ENCODE data around the gene ZSCAN20. TPM values are rescaled to one million over a fixed set of nuclear protein-coding genes. Genes with fewer than 3 reads are reported as not detected.

ZSCAN20 gene
- total and polyA plus RNA-seq, 2 of the 4 experiments (the other 2 are of a cell fraction) = 2.1 to 11.1 TPM

DNA sequence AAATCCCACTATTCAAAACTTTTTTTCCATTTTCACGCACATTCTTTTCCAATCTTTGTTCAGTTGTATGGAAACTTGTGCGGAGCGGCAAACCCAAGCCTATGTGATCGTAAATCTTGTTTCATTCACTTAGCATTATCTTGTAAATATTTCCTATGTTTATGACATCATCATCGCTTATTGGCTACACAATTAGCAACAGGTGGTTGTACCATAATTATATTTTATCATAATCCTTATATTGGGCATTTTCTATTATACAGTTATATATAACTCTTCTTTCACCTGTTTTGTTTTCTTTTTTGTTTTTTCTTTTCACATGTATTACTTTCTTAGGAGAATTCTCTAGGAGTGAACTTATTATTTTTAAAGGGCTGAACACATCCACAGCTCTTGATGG is 65.4 kb downstream of the ZSCAN20 start:
- no peaks in the 10 kb centered on the region for H3K4me1 ChIP-seq (ENCODE audit: control insufficient read depth, insufficient read depth, low read length)
- TF ChIP-seq POLR2A (IDR thresholded peaks at IDR 0.05; ENCODE audit: low read depth, low read length) (no peak), MAZ (IDR thresholded peaks at IDR 0.05; ENCODE audit: borderline replicate concordance, low read depth, low read length) (no peak), NFE2L2 (IDR thresholded peaks at IDR 0.05; ENCODE audit: low read depth, low read length) (no peak), RFX5 (IDR thresholded peaks at IDR 0.05; ENCODE audit: low read depth, low read length) (no peak), MAFK (IDR thresholded peaks at IDR 0.05; ENCODE audit: low read depth, low read length) (no peak), BHLHE40 (IDR thresholded peaks at IDR 0.05; ENCODE audit: low read depth, low read length) (no peak), SMC3 (IDR thresholded peaks at IDR 0.05; ENCODE audit: low read depth, low read length) (no peak), MXI1 (IDR thresholded peaks at IDR 0.05; ENCODE audit: borderline replicate concordance, low read depth, low read length) (no peak), USF2 (IDR thresholded peaks at IDR 0.05; ENCODE audit: low read depth, low read length) (no peak), FOS (IDR thresholded peaks at IDR 0.05; ENCODE audit: low read depth, low read length) (no peak), CEBPB (IDR thresholded peaks at IDR 0.05; ENCODE audit: low read depth, low read length) (no peak), RAD21 (IDR thresholded peaks at IDR 0.05; ENCODE audit: low read length) (no peak), CHD1 (IDR thresholded peaks at IDR 0.05; ENCODE audit: low read depth, low read length) (no peak), RCOR1 (IDR thresholded peaks at IDR 0.05; ENCODE audit: insufficient replicate concordance, low read length) (no peak)
- TF ChIP-seq, protein P1, sequence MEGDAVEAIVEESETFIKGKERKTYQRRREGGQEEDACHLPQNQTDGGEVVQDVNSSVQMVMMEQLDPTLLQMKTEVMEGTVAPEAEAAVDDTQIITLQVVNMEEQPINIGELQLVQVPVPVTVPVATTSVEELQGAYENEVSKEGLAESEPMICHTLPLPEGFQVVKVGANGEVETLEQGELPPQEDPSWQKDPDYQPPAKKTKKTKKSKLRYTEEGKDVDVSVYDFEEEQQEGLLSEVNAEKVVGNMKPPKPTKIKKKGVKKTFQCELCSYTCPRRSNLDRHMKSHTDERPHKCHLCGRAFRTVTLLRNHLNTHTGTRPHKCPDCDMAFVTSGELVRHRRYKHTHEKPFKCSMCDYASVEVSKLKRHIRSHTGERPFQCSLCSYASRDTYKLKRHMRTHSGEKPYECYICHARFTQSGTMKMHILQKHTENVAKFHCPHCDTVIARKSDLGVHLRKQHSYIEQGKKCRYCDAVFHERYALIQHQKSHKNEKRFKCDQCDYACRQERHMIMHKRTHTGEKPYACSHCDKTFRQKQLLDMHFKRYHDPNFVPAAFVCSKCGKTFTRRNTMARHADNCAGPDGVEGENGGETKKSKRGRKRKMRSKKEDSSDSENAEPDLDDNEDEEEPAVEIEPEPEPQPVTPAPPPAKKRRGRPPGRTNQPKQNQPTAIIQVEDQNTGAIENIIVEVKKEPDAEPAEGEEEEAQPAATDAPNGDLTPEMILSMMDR (conservative IDR thresholded peaks at IDR 0.05; ENCODE audit: low read depth, low read length) = no peak
- TF ChIP-seq, protein P2, sequence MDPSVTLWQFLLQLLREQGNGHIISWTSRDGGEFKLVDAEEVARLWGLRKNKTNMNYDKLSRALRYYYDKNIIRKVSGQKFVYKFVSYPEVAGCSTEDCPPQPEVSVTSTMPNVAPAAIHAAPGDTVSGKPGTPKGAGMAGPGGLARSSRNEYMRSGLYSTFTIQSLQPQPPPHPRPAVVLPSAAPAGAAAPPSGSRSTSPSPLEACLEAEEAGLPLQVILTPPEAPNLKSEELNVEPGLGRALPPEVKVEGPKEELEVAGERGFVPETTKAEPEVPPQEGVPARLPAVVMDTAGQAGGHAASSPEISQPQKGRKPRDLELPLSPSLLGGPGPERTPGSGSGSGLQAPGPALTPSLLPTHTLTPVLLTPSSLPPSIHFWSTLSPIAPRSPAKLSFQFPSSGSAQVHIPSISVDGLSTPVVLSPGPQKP (IDR thresholded peaks at IDR 0.05; ENCODE audit: borderline replicate concordance, low read depth, low read length) = no peak
- H3K27ac ChIP-seq (ENCODE audit: insufficient read depth, low read length) = no peak overlapping the region
- no peaks in the 10 kb centered on the region for H4K20me1 ChIP-seq (ENCODE audit: insufficient read depth, low read length)
- no TSS peak for BruUV-seq (replicated peaks)
- no peak overlapping the region for H3K23ac ChIP-seq (ENCODE audit: low read depth, low read length)
- no peak overlapping the region for H3K14ac ChIP-seq (replicated peaks; ENCODE audit: low read depth, low read length)
- no peak overlapping the region for H2AK5ac ChIP-seq (ENCODE audit: low read depth, low read length)
- no peak overlapping the region for H2BK20ac ChIP-seq (ENCODE audit: low read depth, low read length)
- no peaks in the 10 kb centered on the region; the same call in 1 of the 2 replicates for H3K27me3 ChIP-seq (ENCODE audit: control insufficient read depth, insufficient read depth, low read length)
- no peak overlapping the region for H3K9ac ChIP-seq (ENCODE audit: low read depth, low read length)
- dilution Hi-C loops (cut with HindIII; ENCODE audit: low sequenced_read_pairs, unreplicated experiment) = no loop called here
- H3K4ac ChIP-seq (ENCODE audit: low read depth, low read length) = no peak overlapping the region
- POLR2A ChIA-PET (ENCODE audit: unreplicated experiment) = no interaction called here
- H3K4me2 ChIP-seq (ENCODE audit: low read depth, low read length) = no peak overlapping the region
- H2BK120ac ChIP-seq (ENCODE audit: low read depth, low read length) = no peak overlapping the region
- H2BK5ac ChIP-seq (ENCODE audit: low read depth, low read length, poor library complexity, severe bottlenecking) = no peak overlapping the region
- H3K9me1 ChIP-seq (ENCODE audit: insufficient read depth, low read length) = no peaks in the 10 kb centered on the region
- H2AFZ ChIP-seq (replicated peaks; ENCODE audit: low read length, poor library complexity) = no peak overlapping the region
- no peaks in the 10 kb centered on the region for H3K79me1 ChIP-seq (ENCODE audit: low read depth in 1 of 2, low read length in 2 of 2)
- ATAC-seq (ENCODE audit: low read depth) (no peak), DNase-seq (no peak)
- no peak overlapping the region for H3K18ac ChIP-seq (ENCODE audit: low read depth, low read length)
- H2BK15ac ChIP-seq (ENCODE audit: low read depth, low read length) = no peak overlapping the region
- H3K4me3 ChIP-seq (ENCODE audit: insufficient read depth, low read depth, low read length) = no peak overlapping the region
- H3K9me3 ChIP-seq (ENCODE audit: control insufficient read depth, insufficient read depth, low read length) = no peaks in the 10 kb centered on the region
- H4K5ac ChIP-seq (ENCODE audit: low read depth, low read length) = no peak overlapping the region
- no peaks in the 10 kb centered on the region for H3K36me3 ChIP-seq (ENCODE audit: control insufficient read depth, insufficient read depth, low read length)
- no peak overlapping the region for H4K91ac ChIP-seq (ENCODE audit: insufficient read depth, low read depth, low read length)
- CTCF ChIA-PET = no interaction called here
- WGBS, 2 experiments (ENCODE audit: extremely low coverage in 2 of 2, insufficient read length in 1 of 2) = no CpG with 5 or more reads among the region's 5 CpGs
- H3K56ac ChIP-seq (ENCODE audit: extremely low read depth, insufficient read depth, low read length) = no peak overlapping the region
- no peak overlapping the region for H2AK9ac ChIP-seq (replicated peaks; ENCODE audit: low read depth, low read length, poor library complexity)
- no peak overlapping the region for H4K8ac ChIP-seq (ENCODE audit: low read depth in 2 of 2, low read length in 2 of 2)
- intact Hi-C loops (cut with micrococcal nuclease) = no loop called here
- in situ Hi-C loops (cut with MboI; ENCODE audit: low sequenced_read_pairs) = no loop called here

Data from IMR-90 (cell line).